GM23248 (cell line): Measurements from ENCODE around the gene FEM1B.

Experiments
- EZH2 ChIP-seq: fragments of 200-600 bp; sonication (generic); IDR thresholded peaks from 2 replicates; pipeline ENCODE4 v1.6.1; 2018; ENCODE audit warnings: antibody characterized with exemption, mild to moderate bottlenecking; ENCODE audit not compliant: insufficient read depth, poor library complexity, severe bottlenecking
- EZH2phosphoT487 ChIP-seq: fragments of 200-600 bp; sonication (generic); IDR thresholded peaks from 2 replicates; pipeline ENCODE4 v1.6.1; 2018; ENCODE audit warnings: antibody characterized with exemption, moderate library complexity, mild to moderate bottlenecking, low read depth; ENCODE audit not compliant: insufficient read depth

DNA sequence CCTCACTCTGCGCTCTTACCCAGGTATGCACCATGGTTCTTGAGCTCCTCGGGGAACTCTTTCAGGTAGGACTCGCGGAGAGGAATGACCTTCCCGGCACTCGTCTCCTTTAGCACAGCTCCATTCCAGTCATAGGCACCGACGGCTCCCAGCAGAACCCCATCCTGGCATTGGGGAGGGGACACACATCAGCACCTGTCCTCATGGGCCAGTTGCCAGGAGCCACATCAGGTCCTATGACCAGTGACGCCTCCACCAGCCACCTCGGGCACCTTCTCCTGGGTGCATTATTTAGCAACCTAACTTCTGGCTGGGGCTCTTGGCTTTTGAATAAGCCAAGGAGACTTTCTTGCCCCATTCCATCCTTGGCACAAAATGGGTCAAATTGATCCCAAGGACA, 61.9 kb downstream of the FEM1B start:
- no peak for TF ChIP-seq EZH2
- no peak for TF ChIP-seq EZH2phosphoT487
